Stimulated activated CD4-positive, alpha-beta T cell treated with anti-CD3 and anti-CD28 coated beads, Interleukin-4, amount 100 ng/mL, for 1 hour (primary cell): ENCODE data around the gene PARD6B.
"Not testable (repeated sequence)": the region's sequence is repeated elsewhere in the genome, so short reads cannot be mapped to it uniquely, and the experiment has no call there.

ENCODE experiments used
- DNase-seq: peaks from one replicate; pipeline ENCODE4 v3.0.0-alpha.2; 2020

The PARD6B gene

GRCh38 chr20:50778994-50779393, 47.6 kb downstream of the PARD6B start:
- not testable (repeated sequence) for DNase-seq

- no peak for DNase-seq
Measured at GRCh38 chr20:50783390-50783789, 52.0 kb downstream of the PARD6B start.

GRCh38 chr20:50783903-50784302, 52.5 kb downstream of the PARD6B start:
- DNase-seq = no peak

GRCh38 chr20:50784464-50784863, 53.1 kb downstream of the PARD6B start:
- DNase-seq = no peak

- DNase-seq = no peak
Measured at GRCh38 chr20:50786703-50787102, 55.3 kb downstream of the PARD6B start.

GRCh38 chr20:50787181-50787580, 55.8 kb downstream of the PARD6B start:
- no peak for DNase-seq

- DNase-seq = no peak
Measured at GRCh38 chr20:50788045-50788991, 56.9 kb downstream of the PARD6B start.

- no peak for DNase-seq
Measured at GRCh38 chr20:50789968-50790650, 58.7 kb downstream of the PARD6B start.

GRCh38 chr20:50790651-50791277, 59.4 kb downstream of the PARD6B start:
- peak; percentile 82 for DNase-seq

GRCh38 chr20:50792708-50793574, 61.6 kb downstream of the PARD6B start:
- DNase-seq = no peak

GRCh38 chr20:50793575-50794016, 62.2 kb downstream of the PARD6B start:
- DNase-seq = peak; percentile 54

- no peak for DNase-seq
Measured at GRCh38 chr20:50794181-50794845, 62.9 kb downstream of the PARD6B start.

- DNase-seq = peak; percentile 86
Measured at GRCh38 chr20:50794846-50795634, 63.7 kb downstream of the PARD6B start, which contains the start of gene BCAS4. Gene BCAS4, plus strand, starts transcription at chr20:50795061. Its CDS starts 23 bp downstream, at chr20:50795084.

GRCh38 chr20:50797142-50797541, 65.8 kb downstream of the PARD6B start:
- no peak for DNase-seq

- no peak for DNase-seq
Measured at GRCh38 chr20:50798650-50799049, 67.3 kb downstream of the PARD6B start.

- DNase-seq = no peak
Measured at GRCh38 chr20:50799176-50799889, 68.0 kb downstream of the PARD6B start.

- DNase-seq = no peak
Measured at GRCh38 chr20:50799890-50800550, 68.6 kb downstream of the PARD6B start.

GRCh38 chr20:50800986-50801746, 69.8 kb downstream of the PARD6B start:
- not testable (repeated sequence) for DNase-seq

- DNase-seq = no peak
Measured at GRCh38 chr20:50801747-50802125, 70.4 kb downstream of the PARD6B start.
